ENCODE results near the gene GRAMD1A.

GRCh38 chr19:35033067-35034004, 33.2 kb downstream of the GRAMD1A start:
- TF ChIP-seq CTCF (IDR thresholded peaks at IDR 0.05): no peak
- TF ChIP-seq EZH2 (IDR thresholded peaks at IDR 0.05; ENCODE audit: borderline replicate concordance, insufficient read depth, low read depth, low read length, poor library complexity, severe bottlenecking): no peak
